ENCODE results near the gene PUM1. TPM values are rescaled to one million over a fixed set of nuclear protein-coding genes. Genes with fewer than 3 reads are reported as not detected.
A peak's percentile ranks its signal among the peaks of the same experiment; 100 is the strongest.

The PUM1 gene
- total and polyA plus RNA-seq, 2 donors (not counting 3 experiments of a cell fraction or from before 2014, with no cell fraction given): 94.7 to 124 TPM

DNA sequence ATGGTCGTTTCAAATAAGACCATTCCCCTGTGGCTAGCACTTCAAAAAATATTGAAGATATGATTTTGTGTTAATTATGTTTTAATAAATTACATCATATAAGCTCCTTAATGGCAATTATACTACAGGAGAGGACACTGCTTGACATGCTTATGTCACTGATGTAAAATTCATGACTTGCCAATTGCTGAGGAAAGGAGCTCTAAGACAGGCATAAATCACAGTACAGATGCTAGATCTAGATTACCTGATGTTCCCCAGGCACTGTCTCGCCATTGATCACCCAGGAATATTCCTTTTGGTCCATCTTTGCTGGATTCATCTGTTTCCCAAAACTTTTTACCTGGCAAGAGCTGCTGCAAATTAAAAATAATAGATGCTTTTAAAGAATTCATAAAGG lies 58.8 kb downstream of the PUM1 start:
- intact Hi-C loops (cut with micrococcal nuclease): loop anchor here (2.0 kb wide), 1 partner anchor 58 kb away; the partner anchor contains the start of gene PUM1
- CTCF ChIA-PET: interaction anchor here (1.0 to 2.1 kb wide), 7 partner anchors 9 to 206 kb away, joined by 3 to 6 read pairs (median 4); no protein-coding TSS in a partner anchor
- H3K4me2 ChIP-seq (ENCODE audit: insufficient read depth, low read length): no peak overlapping the region

DNA sequence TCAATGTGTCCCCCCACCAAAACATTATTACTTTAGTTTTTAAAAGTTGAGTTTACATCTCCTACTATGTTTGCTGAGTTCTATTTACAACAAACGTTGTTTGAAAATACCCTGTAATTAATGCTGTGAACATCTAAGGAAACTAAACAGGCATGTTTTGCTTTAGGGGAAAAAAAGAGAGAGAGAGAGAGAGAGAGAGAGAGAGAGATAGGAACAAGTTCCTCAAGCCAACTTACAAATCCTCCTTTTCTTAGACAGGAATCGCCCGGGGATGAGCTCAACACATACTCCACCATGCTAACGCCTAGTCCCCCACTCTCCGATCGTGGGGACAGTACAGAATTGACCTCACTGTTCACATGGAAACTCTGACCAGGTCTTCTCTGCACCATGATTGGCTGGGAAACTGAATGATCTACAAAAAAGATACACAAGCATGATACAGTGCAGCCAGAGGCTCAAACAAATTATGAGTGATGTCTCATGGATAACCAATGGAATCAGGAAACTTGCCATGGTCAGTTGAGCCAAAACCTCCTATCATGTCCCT lies 59.8 kb downstream of the PUM1 start:
- Histone ChIP-seq H3K9me3 (replicated peaks; ENCODE audit: control insufficient read depth, insufficient read depth, low read length) (no peaks in the 10 kb centered on the region), H4K20me1 (replicated peaks; ENCODE audit: control insufficient read depth, extremely low read depth, insufficient read depth, low read length) (peaks cover 9% of the 10 kb centered on the region), H3K9ac (replicated peaks; ENCODE audit: extremely low read depth, insufficient read depth, low read length) (no peak overlapping the region), H3K27me3 (ENCODE audit: control insufficient read depth in 2 of 2, insufficient read depth in 2 of 2, low read length in 2 of 2) (no peaks in the 10 kb centered on the region), H3K4me3 (replicated peaks in 1 of 3; ENCODE audit: insufficient read depth in 1 of 3, low read depth in 1 of 3, low read length in 3 of 3) (no peak overlapping the region), H3K36me3 (ENCODE audit: control insufficient read depth in 2 of 2, extremely low read depth in 1 of 2, insufficient read depth in 2 of 2, low read length in 2 of 2) (peaks cover 6 to 13% of the 10 kb centered on the region in 2 experiments), H2AFZ (ENCODE audit: low read depth, low read length) (no peak overlapping the region), H3K27ac (ENCODE audit: insufficient read depth, low read depth, low read length) (no peak overlapping the region), H3K79me2 (ENCODE audit: control insufficient read depth, insufficient read depth, low read length) (peaks cover 91% of the 10 kb centered on the region), H3K4me1 (ENCODE audit: control insufficient read depth, extremely low read depth, insufficient read depth, low read length) (peaks cover 19% of the 10 kb centered on the region), H3K9me1 (replicated peaks; ENCODE audit: control insufficient read depth, extremely low read depth, insufficient read depth, low read length) (no peaks in the 10 kb centered on the region), H3K4me2 (ENCODE audit: insufficient read depth, low read length) (no peak overlapping the region)
- no TSS peak for BruUV-seq (replicated peaks)
- DNase-seq (ENCODE audit: low read depth, low spot score) (no peak), FAIRE-seq (no peak)
- POLR2A ChIA-PET: no interaction called here
- intact Hi-C loops (cut with micrococcal nuclease) (loop anchor here (2.0 kb wide), 1 partner anchor 59 kb away; the partner anchor contains the start of gene PUM1), dilution Hi-C loops (cut with MboI; ENCODE audit: extremely low pct_ligation_motif_present, low sequenced_read_pairs) (no loop called here)
- CTCF ChIA-PET: interaction anchor here (2.6 kb wide), 1 partner anchor 11 kb away, joined by 7 read pairs; no protein-coding TSS in a partner anchor
- TF ChIP-seq, protein P1, sequence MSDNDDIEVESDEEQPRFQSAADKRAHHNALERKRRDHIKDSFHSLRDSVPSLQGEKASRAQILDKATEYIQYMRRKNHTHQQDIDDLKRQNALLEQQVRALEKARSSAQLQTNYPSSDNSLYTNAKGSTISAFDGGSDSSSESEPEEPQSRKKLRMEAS (IDR thresholded peaks at IDR 0.05; ENCODE audit: insufficient read depth, insufficient read length): no peak
- TF ChIP-seq, protein P2, sequence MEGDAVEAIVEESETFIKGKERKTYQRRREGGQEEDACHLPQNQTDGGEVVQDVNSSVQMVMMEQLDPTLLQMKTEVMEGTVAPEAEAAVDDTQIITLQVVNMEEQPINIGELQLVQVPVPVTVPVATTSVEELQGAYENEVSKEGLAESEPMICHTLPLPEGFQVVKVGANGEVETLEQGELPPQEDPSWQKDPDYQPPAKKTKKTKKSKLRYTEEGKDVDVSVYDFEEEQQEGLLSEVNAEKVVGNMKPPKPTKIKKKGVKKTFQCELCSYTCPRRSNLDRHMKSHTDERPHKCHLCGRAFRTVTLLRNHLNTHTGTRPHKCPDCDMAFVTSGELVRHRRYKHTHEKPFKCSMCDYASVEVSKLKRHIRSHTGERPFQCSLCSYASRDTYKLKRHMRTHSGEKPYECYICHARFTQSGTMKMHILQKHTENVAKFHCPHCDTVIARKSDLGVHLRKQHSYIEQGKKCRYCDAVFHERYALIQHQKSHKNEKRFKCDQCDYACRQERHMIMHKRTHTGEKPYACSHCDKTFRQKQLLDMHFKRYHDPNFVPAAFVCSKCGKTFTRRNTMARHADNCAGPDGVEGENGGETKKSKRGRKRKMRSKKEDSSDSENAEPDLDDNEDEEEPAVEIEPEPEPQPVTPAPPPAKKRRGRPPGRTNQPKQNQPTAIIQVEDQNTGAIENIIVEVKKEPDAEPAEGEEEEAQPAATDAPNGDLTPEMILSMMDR (IDR thresholded peaks at IDR 0.05; ENCODE audit: extremely low read depth in 1 of 2, insufficient read depth in 1 of 2, low read depth in 1 of 2, low read length in 2 of 2): no peak
- TF ChIP-seq POLR2AphosphoS5 (IDR thresholded peaks at IDR 0.05; ENCODE audit: insufficient read depth, low read depth, low read length) (no peak), GATA2 (IDR thresholded peaks at IDR 0.05; ENCODE audit: insufficient read depth, insufficient read length, low read depth, low read length) (no peak), MYC (IDR thresholded peaks at IDR 0.05; ENCODE audit: low read depth, low read length) (no peak), JUN (IDR thresholded peaks at IDR 0.05; ENCODE audit: borderline replicate concordance, insufficient read depth, insufficient read length, low read depth) (no peak), FOS (IDR thresholded peaks at IDR 0.05; ENCODE audit: borderline replicate concordance, insufficient read depth, low read length) (no peak)

More for the DNA sequence above, 58.8 kb downstream of the PUM1 start:
- DNase-seq (ENCODE audit: low read depth, low spot score): no peak
- Histone ChIP-seq H2AFZ (ENCODE audit: low read depth, low read length) (no peak overlapping the region), H3K36me3 (ENCODE audit: control insufficient read depth in 2 of 2, extremely low read depth in 1 of 2, insufficient read depth in 2 of 2, low read length in 2 of 2) (peaks cover 6 to 13% of the 10 kb centered on the region in 2 experiments), H3K4me1 (ENCODE audit: control insufficient read depth, extremely low read depth, insufficient read depth, low read length) (peaks cover 19% of the 10 kb centered on the region), H3K27me3 (ENCODE audit: control insufficient read depth in 2 of 2, insufficient read depth in 2 of 2, low read length in 2 of 2) (no peaks in the 10 kb centered on the region), H3K9ac (replicated peaks; ENCODE audit: extremely low read depth, insufficient read depth, low read length) (no peak overlapping the region), H3K27ac (ENCODE audit: insufficient read depth, low read depth, low read length) (peak overlapping the region; percentile 26), H4K20me1 (replicated peaks; ENCODE audit: control insufficient read depth, extremely low read depth, insufficient read depth, low read length) (peaks cover 13% of the 10 kb centered on the region), H3K79me2 (ENCODE audit: control insufficient read depth, insufficient read depth, low read length) (peaks cover 98% of the 10 kb centered on the region), H3K9me3 (replicated peaks; ENCODE audit: control insufficient read depth, insufficient read depth, low read length) (no peaks in the 10 kb centered on the region), H3K4me3 (replicated peaks in 1 of 3; ENCODE audit: insufficient read depth in 1 of 3, low read depth in 1 of 3, low read length in 3 of 3) (no peak overlapping the region), H3K9me1 (replicated peaks; ENCODE audit: control insufficient read depth, extremely low read depth, insufficient read depth, low read length) (no peaks in the 10 kb centered on the region)
- dilution Hi-C loops (cut with MboI; ENCODE audit: extremely low pct_ligation_motif_present, low sequenced_read_pairs): no loop called here
- POLR2A ChIA-PET: interaction anchor here (0.6 kb wide), 1 partner anchor 31 kb away, joined by 5 read pairs; no protein-coding TSS in a partner anchor
- no TSS peak for BruUV-seq (replicated peaks)
- FAIRE-seq: no peak
- TF ChIP-seq FOS (IDR thresholded peaks at IDR 0.05; ENCODE audit: borderline replicate concordance, insufficient read depth, low read length): no peak
- TF ChIP-seq POLR2A (IDR thresholded peaks at IDR 0.05; ENCODE audit: low read depth, low read length): no peak
- TF ChIP-seq POLR2AphosphoS5 (IDR thresholded peaks at IDR 0.05; ENCODE audit: insufficient read depth, low read depth, low read length): no peak
- TF ChIP-seq GATA2 (IDR thresholded peaks at IDR 0.05; ENCODE audit: insufficient read depth, insufficient read length, low read depth, low read length): no peak
- TF ChIP-seq JUN (IDR thresholded peaks at IDR 0.05; ENCODE audit: borderline replicate concordance, insufficient read depth, insufficient read length, low read depth): no peak
- TF ChIP-seq EZH2 (IDR thresholded peaks at IDR 0.05; ENCODE audit: borderline replicate concordance, low read depth, low read length, severe bottlenecking): no peak
- TF ChIP-seq MYC (IDR thresholded peaks at IDR 0.05; ENCODE audit: low read depth, low read length): no peak
